HG03095 (cell line): ENCODE measurements around the gene LGSN.
"Not testable (repeated sequence)": the region's sequence is repeated elsewhere in the genome, so short reads cannot be mapped to it uniquely, and the experiment has no call there.

Experiments used
- ATAC-seq: cut with Tn5 transposase; IDR thresholded peaks from one replicate; pipeline ENCODE4 v1.9.1; 2021; ENCODE audit warnings: moderate library complexity; ENCODE audit not compliant: unreplicated experiment

LGSN gene

DNA sequence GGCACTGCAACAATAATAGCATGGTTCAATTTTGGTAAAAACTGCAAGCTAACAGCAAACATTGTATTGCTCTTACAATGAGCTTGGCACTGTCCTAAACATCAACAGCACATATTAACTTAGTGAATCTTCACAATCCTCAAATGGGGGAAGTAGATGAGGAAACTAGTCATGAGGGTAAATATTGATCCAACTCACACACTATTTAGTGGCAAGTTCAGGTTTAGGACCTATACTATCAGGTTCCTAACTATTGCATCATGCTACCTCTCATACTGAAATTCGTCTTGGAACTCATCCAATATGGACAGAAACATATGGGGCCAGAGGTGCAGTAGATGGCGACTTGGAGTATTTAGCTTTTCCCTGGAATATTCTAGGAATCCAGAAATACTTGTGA is 74.4 kb downstream of the LGSN start:
- ATAC-seq = no peak

DNA sequence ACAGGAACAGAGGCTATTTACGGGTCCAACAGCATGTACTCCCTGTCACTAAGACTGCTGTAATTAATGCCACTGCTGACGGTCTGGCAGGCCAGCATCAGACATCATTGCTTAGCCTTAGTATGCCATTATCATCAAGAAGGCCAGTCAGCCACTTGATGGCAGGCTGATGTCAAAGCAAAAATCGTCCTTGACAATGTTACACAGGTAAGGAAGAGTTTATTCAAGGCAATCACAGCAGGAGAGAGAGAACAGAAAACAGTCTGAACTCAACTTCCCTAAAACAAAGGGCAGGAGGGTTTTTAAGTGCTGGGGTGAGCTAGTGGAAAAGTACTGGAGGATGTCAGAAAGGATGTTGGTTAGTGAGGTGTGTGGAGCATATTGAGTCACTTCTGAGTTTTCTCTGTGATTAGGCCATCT is 83.4 kb downstream of the LGSN start:
- no peak for ATAC-seq

DNA sequence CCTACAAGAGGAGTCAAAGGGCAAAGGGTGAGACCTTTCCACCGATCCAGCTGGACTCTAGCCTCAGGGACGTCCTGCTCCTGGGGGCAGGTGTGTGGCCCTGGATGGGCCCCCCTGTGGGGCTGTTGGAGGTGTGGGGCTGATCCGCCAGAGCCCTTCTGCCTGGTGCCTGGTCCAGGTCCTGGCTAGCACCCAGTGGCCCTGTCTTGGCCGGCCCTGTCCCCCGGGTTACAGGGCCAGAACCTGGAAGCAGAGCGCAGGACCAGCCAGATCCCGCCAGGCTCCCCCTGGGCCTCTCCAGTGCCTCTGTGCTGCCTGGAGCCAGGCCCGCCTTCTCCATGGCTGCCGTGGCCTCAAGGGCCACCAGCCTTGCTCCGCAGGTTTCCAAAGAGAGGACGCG is 89.3 kb downstream of the LGSN start:
- ATAC-seq = not testable (repeated sequence)

DNA sequence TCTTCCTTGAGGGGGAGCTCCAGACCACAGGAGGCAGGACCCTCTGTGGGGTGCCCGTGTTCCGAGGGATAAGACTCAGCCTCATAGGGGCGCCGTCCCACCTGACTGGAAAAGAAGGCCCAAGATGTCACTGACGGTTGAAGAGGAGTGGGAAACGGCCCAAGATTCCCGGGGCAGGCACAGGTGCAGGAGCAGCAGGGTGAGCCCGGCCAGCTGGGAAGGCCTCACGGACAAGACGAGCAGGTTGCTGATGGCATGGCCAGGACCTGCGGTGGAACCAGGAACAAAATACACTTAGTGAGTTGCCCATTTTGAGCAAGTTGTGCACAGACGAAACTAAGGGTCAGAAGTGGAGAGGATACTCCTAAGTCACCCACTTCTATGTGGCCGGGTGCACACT is 89.8 kb downstream of the LGSN start:
- ATAC-seq = not testable (repeated sequence)

DNA sequence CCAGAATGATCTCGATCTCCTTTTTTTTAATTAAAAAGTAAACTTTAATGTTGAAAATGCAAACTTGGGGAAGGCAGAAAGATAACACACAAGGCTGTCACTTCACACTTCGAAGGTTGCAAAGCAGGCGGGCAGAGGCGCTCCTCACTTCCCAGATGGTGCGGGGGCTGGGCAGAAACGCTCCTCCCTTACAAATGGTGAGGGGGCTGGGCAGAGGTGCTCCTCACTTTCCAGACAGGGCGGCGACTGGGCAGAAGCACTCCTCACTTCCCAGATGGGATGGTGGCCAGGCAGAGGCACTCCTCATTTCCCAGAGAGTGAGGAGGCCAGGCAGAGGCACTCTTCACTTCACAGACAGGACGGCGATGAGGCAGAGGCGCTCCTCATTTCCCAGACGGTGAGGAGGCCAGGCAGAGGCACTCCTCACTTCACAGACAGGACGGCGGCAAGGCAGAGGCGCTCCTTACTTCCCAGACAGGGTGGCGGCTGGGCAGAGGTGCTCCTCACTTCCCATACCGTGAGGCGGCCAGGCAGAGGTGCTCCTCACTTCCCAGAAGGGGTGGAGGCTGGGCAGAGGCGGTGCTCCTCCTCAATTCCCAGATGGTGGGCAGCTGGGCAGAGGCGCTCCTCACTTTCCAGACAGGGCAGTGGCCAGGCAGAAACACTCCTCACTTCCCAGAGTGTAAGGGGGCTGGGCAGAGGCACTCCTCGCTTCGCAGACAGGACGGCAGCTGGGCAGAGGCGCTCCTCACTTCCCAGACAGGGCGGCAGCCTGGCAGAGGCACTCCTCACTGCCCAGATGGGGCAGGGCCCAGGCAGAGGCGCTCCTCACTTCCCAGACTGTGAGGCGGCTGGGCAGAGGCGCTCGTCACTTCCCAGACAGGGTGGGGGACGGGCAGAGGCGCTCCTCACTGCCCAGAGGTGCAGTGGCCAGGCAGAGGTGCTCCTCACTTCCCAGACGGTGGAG is 91.6 kb downstream of the LGSN start:
- not testable (repeated sequence) for ATAC-seq

DNA sequence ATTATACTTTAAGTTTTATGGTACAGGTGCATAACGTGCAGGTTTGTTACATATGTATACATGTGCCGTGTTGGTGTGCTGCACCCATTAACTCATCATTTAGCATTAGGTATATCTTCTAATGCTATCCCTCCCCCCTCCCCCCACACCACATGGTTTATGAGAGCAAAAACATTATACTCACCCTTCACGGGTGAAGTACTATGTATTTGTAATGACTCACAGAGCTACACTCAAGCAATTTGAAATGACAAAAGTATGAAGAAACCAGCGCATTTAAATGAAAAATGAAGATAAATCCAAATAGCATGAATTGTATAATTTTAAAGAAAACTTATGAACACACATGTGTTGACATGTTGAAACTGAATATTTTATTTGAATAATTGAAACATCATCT is 93.8 kb downstream of the LGSN start:
- ATAC-seq = not testable (repeated sequence)
